SU-DHL-6 (cell line): Measurements from ENCODE around the gene C17orf107.

Experiments used
- CTCF ChIP-seq: fragments of 200-600 bp; sonication (generic); IDR thresholded peaks from one replicate; pipeline ENCODE4 v1.5.1; 2017; ENCODE audit warnings: antibody characterized with exemption, mild to moderate bottlenecking, low read length, moderate library complexity; ENCODE audit not compliant: insufficient read depth, poor library complexity, severe bottlenecking
- EZH2phosphoT487 ChIP-seq: fragments of 200-600 bp; sonication (generic), shearing (Covaris generic); conservative IDR thresholded peaks from 2 replicates; pipeline ENCODE4 v1.6.1; 2018; ENCODE audit warnings: mild to moderate bottlenecking, antibody characterized with exemption, low read length, moderate library complexity, mixed read lengths

GRCh38 chr17:4913994-4914393 is 14.7 kb downstream of the C17orf107 start:
- TF ChIP-seq CTCF (no peak), EZH2phosphoT487 (no peak)
